Measurements from ENCODE around the gene DEDD2.
A peak's percentile ranks its signal among the peaks of the same experiment; 100 is the strongest.

DEDD2 gene

DNA sequence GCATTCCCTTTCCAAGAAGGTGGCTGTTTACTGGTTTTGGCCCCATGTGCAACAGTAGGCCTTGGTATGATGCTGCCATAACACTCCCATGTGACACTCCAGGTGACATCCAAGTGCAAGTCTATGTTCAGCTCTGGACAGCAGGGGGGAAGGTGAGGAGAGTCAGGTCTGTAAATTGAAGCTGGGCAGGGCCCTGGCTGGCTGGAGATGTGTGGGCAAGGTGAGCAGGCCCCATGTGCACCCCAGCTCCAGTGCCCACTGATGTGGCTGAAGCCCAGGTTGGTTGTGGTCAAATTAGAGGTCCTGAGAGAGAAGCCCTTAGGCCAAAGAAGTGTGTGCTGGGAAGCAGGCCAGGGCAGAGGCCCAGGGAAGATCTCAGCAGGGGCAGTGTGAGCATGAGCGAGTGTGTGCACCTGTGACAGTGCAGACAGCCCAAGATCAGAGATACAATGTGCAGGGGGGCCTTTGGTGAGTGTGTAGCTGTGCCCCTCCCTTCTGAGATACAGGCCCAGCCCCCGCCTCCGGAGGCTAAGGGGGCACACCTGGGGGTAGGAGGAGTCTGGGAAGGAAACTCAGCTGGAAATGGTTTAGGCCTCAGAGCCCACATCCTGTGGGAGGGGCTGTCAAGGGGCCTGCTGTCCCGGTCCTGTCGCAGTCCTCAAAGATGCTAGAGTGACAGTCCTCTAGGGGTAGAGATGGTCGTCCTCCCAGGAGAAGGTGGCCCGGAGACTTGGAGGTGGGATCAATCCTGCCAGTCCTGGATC lies 18.6 kb downstream of the DEDD2 start:
- peak; percentile 88 for DNase-seq

DNA sequence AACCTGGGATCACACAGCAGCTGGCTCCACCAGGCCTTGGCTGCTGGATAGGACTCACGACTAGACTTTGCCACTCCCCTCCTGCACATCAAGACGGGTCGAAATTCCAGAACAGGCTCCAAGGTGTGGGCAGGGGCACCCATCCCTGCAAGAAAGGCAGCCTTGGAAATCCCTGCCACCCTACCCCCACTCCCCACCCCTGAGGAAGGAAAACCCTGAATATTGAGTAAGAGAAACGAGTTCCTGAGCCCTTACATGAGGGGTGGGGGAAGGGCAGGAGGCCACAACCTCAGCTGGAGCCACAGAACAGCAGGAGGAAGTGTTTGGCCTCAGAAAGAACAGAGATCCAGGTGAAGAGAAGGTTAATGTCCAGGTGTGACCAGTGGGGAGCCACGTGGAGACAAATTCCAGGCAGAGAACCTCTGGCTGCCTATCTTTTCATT lies 20.1 kb downstream of the DEDD2 start:
- no peak for DNase-seq

DNA sequence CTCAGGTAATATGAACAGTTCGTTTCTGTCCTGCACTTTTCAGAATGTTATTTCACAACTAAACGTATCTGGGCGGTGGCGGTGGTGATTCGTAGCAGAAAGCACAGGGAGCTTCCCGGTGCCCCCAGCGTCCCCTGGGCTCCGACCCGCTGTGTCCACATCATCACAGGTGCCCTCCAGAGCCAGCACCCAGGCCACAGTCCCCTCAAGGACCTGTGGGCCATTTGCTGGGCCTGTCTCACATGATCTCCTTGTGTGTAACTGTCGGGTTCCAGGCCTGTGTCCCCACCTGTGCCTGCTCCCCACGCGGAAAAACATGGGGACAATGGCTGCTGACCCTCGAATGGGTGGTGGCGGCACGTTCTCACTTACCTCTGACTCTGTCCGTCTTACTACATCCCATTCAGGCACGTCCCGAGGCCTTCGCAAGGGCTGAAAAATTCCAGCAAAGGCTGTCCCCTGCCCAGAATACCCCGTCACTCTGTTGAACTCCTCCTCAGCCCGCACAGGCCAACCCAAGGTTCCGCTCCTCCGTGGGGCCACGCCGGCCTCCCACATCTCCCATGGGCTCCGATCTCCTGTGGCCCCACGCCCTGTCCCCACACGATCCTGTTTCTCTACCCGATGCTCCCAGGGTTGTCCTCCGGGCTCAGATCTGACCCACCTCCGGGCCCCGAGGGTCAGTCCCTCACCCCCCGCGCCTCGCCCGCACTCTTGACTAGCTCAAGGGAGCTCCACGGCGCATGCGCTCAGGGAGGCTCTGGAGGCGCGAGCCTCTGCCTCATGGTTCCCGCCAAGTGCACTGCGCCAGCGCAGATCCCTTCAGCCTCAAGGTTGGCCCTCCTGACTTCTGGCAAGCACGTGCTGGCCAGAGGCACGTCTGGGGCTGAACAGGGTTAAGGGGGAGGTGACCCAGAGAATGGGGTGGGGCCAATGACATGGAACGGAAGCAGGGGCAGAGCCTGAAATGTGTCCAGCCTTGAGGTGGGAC lies 21.2 kb downstream of the DEDD2 start:
- DNase-seq: no peak

DNA sequence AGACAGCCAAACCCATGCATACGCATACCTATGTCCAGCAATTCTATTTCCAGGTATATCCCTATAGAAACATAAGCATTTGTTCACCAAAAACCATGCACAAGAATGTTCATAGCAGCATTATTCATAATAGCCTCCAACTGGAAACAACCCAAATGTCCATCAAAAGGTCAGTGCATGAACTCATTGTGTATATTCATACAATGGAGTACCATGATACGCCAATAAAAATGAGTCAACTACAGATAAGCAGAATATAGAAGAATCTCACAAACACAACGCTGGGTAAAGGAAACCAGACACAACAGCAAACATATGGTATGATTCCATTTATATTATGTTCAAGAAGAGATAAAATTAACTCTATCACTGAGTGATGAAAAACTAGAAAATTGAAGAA lies 23.8 kb downstream of the DEDD2 start:
- no peak for DNase-seq

DNA sequence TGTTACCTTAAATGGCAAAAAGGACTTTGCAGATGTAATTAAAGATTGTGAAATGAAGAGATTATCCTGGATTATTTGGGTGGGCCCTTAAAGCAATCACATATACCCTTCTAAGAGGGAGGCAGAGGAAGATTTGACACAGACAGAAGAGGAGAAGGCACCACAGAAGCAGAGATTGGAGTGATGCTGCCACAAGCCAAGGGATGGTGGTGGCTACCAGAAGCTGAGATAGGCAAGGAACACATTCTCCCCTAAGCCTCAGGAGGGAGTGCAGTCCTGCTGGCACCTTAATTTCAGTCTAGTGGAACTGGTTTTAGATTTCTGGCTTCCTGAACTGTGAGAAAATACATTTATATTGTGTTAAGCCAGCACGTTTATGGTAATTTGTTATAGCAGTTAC lies 24.2 kb downstream of the DEDD2 start:
- DNase-seq: no peak

DNA sequence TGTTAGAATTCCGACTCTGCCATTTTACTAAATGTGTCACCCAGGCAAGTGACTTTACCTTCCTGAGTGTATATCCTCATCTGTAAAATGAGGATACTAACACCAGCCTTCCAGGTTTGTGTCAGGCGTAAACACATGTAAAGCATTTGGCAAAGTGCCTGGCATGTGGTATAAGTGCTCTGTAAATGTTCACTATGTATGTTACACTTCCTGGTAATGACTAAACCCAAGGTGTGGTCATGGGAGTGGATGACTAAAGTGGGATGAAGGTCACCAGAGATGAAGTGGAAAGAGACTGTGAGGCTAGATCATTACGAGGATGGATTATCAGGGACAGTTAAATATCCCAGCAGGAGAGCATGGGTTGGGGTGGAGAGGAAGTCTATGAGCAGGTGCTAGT lies 25.6 kb downstream of the DEDD2 start:
- DNase-seq: no peak

DNA sequence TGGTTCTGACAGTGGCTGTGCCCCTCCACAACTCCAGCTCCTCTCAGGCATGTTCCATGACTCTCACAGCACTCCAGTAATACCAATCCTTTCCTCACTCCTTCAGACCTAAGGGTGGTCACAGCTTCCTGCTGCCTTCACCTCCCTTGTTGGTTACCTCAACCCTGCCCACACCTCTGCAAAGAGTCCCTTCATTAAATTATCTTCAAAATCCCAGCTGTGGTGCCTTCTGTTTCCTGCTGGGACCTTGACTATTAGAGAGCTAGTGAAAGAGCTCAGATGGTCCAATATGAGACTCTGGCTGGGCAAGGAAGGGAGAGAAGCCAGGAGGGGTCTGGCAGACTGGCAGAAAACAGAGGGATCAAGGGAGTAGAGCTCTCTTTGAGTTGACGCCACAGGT lies 26.1 kb downstream of the DEDD2 start:
- no peak for DNase-seq

DNA sequence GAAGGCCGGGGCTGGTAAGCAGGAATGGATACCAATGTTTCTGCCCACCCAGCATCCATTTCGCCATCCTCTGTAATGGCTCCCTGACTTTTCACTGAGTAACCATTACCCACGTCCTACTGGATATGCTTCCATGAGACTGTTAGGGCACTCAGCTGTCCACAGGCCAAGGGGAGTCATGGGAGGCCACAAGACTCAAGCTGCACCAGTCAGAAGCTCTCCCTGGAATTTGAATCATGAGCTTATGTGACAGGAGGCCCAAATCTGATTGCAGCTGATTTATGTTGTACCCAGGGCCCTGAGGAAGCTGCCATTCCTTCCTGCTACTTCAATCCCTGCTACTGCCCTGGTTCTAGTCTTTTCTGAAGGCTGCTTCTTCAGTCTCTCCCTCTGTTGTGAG lies 28.3 kb downstream of the DEDD2 start:
- no peak for DNase-seq

DNA sequence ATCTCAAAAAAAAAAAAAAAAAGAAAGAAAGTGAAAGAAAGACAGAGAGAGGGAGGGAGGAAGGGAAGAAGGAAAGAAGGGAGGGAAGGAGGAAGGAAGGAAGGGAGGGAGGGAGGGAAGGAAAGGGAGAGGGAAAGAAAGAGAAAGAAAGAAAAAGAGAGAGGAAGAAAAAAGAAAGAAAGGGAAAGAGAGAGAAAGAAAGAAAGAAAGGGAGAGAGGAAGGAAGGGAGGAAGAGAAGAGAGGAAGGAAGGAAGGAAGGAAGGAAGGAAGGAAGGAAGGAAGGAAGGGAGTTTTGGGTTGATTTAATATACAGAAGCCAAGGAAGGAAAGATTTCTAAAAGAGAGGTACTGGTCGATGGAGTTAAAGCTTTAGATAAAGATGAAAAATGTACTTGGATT lies 28.8 kb downstream of the DEDD2 start:
- no peak for DNase-seq

DNA sequence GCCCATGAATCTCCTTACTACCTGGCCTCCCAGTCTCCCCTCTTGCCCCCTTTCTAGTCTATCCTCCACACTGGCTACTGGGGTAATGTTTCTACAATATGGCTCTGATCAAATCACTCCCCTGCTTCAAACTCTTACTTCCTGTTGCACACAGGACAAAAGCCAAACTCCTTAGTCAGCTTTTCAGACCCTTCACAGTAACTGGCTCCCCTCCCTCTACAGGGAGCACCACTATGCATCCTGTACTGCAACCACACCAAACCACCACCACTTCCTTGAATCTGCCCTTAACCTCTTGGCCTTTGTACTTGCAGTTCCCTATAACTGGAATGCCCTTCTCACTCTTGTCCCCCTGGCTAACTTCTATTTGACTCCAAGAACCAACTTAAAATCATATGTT lies 32.2 kb downstream of the DEDD2 start:
- DNase-seq: peak; percentile 67

DNA sequence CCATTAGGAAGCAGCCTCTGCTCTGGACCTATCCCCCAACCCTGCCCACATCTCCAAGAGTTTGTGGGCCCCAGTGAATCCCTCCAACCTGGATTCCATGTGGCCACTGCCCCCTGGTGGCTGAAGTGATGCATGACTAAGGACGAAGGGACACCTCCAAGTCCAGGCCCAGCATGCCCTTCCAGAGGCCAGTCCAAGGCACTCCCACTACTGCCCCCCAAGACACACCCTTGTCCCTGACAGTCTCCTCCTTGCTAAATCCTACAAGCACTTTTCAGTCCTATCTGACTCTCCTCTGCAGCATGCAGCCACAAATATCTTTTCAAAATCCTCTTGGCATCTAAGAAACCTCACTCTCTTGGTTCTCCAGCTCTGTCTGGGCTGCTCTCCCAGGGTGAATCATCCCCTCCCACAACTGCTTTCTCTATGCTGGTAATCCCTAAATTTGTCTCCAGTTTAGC lies 33.0 kb downstream of the DEDD2 start:
- DNase-seq: peak; percentile 72

DNA sequence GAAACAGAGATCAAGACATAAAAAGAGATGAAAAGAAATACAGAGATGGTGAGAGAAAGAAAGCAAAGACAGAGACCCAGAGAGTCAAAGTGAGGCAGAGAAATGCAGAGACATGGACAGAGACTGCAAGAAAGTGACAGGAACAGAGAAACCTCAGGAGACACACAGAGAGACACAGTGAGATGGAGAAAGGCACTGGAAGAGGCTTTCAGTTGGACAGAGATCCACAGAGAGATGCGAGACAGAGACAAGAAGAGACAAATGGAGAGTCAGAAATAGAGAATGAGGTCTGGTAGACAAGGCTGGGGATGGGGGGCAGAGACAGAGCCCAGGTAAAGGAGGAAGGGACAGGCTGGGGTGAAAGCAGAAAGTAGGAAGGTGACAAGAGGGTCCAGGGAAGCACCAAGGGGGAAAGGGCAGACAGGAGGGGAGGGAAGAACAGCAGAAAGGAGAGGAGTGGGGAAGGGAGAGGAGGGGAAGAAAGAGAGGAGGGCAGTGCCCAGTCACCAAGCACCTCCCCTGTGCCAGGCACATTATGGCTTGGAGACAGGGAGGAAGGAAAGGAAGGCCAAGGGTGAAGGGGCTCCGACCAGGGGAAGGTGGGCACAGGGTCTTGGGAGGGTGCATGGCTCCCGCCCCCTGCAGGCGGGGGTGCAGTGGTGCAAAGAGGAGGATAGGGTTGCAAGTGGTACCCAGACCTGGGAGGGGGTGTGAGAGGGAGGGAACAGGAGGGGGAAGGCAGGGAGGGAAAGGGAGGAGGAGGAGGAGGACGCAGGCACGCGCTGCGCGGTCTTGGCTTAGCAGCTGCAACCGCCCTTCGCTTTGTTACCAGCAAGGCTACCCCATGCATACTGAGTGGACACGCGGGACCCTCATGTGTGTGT lies 38.4 kb downstream of the DEDD2 start:
- DNase-seq: peak; percentile 19

DNA sequence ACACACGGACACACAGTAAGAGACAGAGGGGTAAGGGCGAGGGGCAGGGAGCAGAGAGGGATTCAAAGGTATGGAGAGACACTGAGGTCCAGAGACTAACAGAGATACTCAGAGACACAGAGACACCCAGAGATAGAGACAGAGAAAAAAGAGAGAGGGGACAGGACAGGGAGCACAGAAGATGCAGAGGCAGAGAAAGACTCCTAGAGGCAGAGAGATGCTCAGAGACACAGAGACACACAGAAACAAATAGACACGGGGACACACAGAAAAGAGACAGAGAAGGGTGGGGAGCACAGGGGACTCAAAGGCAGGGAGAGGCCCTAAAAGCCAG lies 39.8 kb downstream of the DEDD2 start:
- no peak for DNase-seq

DNA sequence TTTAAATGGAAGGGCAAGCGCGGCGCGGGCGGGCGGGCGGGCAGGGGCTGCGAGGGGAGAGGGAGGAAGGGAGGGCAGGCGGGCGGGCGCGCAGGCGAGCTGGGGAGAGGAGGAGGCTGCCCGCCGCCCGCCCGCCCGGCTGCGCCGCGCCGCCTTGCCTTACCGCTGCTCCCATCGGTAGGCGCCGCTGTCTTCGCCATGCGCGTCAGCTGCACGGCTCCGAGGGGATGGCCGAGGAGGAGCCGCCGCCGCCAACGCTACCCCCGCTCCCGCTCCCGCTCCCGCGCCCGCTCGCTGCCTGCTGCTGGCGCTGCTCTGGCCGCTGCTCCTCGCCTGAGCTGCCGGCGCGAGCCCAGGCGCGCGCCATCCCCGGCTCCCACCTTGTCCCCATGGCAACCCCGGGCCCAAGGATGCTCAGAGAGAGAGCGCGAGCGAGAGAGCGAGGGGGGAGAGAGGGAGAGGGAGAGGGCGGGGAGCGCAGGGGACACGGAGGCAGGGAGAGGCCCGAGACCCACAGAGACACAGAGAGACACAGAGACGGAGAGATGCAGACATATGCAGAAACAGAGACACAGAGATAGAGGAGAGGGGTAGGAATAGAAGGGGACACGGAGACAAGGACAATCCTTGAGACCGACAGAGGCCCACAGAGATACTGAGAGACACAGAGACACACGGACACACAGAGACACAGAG lies 40.3 kb downstream of the DEDD2 start:
- peak; percentile 80 for DNase-seq

DNA sequence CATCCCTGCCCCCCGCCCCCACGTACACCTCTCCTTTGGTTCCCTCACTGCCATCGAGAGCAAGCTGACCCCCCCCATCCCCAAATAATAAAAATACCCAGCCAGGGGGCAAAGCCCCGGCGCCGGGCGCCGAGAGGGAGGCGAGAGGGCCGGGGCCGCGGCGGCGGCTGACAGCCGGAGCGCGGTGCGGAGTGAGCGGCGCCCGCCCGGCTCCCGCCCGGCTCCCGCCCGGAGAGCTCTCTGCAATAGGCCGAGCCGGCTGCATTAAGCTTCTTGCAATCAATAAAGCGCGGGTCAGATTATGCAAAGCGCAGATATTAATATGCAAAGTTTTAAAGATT lies 40.9 kb downstream of the DEDD2 start:
- DNase-seq: no peak

DNA sequence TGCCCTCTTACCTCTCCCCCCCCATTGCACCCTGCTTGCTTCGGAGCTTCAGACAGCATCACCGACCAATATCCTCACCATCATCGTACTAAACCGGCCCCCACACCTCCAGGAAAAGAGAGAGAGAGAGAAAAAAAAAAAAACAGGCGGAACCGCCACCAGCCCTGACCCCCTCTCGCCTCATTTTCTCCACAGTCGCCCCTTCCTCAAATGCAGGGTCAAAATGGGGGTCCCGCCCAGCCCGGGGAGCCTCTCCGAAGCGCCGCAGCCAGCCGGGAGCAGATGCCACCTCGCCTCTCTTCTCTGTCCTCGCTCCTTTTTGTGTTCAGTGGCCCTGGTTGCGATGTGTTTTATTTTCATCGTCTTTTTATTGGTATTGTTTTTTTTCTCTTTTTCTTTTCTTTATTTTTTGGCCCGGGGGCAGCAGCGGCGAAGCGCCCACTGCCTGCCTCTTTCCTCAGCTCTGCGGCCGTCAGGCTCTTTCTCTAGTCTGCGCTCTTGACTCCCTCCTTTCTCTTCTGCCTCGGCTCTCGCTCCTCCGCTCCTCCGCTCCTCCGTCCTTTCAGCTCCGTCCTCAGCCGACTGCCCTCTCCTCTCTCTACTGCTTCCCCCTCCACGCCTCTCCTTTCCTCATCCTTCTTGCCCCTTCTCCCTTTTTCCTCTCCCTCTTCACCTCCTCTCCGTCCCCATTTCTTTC lies 41.4 kb downstream of the DEDD2 start:
- DNase-seq: peak; percentile 19

DNA sequence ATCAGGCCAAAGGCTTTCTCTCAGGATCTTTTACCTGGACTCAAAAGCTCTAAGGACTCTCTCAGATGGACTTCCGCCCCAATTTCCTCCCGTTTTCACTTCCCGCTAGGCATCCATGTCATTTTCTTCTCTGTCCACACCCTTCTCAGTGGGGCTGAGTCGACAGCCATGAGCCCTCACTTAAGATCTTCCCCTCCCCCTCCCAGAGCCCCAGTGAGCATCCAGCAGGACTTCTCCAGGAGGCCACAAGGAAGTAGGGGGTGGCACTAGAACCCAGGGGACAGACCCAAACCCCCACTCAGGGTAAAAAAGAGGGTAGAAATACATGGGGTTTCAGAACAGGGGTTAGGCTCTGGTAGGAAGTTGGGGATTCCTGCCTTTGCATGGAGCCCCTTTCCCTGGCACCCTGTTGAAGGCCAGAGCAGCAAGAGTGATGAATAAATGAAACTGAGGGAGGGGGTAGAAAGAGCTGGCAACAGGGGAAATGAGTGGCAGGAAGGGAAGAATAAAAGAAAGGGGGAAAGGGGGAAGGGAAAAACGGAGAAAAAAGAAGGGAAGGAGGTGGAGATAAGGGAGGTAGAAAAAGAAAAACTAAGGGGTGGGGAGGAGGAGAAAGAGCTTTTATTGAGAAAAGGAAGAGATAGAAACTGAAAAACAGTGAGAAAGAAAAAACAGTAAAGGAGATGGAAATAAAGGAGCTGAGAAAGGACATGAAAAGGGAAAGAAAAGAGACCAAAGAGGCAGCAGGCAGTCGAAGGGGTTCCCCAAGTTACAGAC lies 42.3 kb downstream of the DEDD2 start:
- DNase-seq: no peak

DNA sequence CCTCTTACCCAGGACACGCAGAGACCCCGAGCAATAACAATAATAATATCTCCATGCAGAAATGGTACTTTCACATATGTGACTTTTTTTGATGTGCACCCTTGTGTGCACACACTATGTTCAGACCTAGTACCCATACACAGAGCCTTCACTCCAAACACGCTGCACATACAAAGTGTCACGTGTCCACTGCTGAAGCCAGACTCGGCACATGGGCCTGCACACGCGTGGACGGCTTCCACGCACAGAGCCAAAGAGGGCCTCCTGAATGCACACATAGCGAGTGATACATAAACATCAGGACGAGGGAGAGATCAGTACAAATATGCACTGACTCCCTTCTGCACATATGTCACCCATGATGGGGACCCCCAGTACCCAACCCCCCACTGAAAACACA lies 43.3 kb downstream of the DEDD2 start:
- DNase-seq: no peak

DNA sequence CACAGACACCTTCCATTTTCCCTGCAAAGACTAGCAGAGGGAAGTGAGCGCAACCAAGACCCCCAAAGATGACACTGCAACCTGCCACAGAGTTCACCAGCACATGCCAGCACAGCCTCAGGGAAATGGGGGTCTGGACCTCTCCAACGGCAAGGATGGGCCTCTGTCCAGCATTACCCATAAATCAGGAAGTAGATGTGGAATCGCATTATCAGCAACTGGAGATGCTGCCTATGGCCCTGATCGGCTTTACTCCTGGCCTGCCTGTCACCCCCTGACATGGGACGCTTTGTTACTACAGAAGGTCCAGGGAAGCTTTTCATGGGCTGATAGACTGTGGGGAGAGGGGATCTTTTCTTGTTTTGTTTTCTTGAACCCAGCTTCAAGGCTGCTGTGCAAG lies 43.8 kb downstream of the DEDD2 start:
- DNase-seq: no peak

DNA sequence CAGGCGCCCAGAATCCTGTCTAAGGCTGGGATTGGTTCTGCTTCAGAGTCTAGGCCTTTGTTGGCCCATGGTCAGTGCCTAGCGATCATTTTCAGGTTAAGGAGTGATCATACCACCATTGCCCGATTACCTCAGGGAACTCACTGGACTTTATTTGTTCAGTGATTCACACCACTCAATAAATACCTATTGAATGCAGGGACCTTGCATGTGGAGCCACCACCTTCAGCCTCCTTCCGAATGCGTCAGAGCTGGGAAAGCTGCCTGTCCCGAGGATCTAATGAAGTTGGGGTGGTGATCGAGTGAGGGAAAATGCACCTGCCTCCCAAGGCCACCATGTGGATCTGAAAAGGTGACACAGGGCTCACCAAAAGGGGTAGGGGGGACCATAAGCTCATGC lies 45.2 kb downstream of the DEDD2 start:
- DNase-seq: no peak

DNA sequence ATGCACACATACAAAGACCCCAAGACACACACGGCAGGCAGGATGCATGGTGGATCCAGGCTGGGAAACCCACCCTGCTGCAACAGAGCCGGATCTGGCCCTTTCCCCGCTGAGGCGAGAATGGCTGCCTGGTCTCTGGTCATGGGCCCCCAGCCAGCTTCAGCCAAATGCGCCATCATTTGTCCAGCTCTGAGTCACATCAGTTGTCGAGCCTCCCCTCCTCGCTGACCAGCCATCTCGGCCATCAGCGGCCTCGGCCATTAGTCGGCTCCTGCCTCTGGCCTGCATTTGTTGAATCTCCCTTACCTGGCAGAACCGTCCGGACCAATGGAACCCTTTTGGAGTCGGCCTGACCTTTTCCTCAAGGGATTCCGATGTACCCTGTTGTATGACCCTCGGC lies 46.8 kb downstream of the DEDD2 start:
- DNase-seq: no peak
